ENCODE data around the gene CEP112. TPM values are rescaled to one million over a fixed set of nuclear protein-coding genes. Genes with fewer than 3 reads are reported as not detected.

The CEP112 gene
- total RNA-seq, 2 donors from 2014 or later: 18.9 to 21.0 TPM

Other genes with a start within 250 kb of the CEP112 start
- gene APOH, start 37.3 kb upstream of the CEP112 start, total RNA-seq: under 1 TPM; 0.32 to 0.34 TPM
- 1 to 10 TPM; 6.4 to 7.7 TPM for gene PRKCA, start 110.5 kb upstream of the CEP112 start, total RNA-seq

All from left cardiac atrium (tissue), 2 donors.